ENCODE results near the gene HIBCH.
"Not testable (repeated sequence)": the region's sequence is repeated elsewhere in the genome, so short reads cannot be mapped to it uniquely, and the experiment has no call there.

HIBCH gene

GRCh38 chr2:190254063-190254850, 65.4 kb downstream of the HIBCH start:
- in situ Hi-C loops (cut with MboI; ENCODE audit: low pct_unique_long_range_greater_than_20kb, low sequenced_read_pairs, unreplicated experiment): no loop called here
- TF ChIP-seq CTCF (IDR thresholded peaks at IDR 0.05; ENCODE audit: extremely low read depth, insufficient read depth, missing control alignments): no peak
- DNase-seq (ENCODE audit: low spot score): no peak

- no peak for DNase-seq (ENCODE audit: low spot score)
- in situ Hi-C loops (cut with MboI; ENCODE audit: low pct_unique_long_range_greater_than_20kb, low sequenced_read_pairs, unreplicated experiment): no loop called here
- no peak for TF ChIP-seq CTCF (IDR thresholded peaks at IDR 0.05; ENCODE audit: extremely low read depth, insufficient read depth, missing control alignments)
Observed at GRCh38 chr2:190250421-190250820, 69.2 kb downstream of the HIBCH start.

GRCh38 chr2:190235551-190236075, 84.0 kb downstream of the HIBCH start:
- TF ChIP-seq CTCF (IDR thresholded peaks at IDR 0.05; ENCODE audit: extremely low read depth, insufficient read depth, missing control alignments): no peak
- in situ Hi-C loops (cut with MboI; ENCODE audit: low pct_unique_long_range_greater_than_20kb, low sequenced_read_pairs, unreplicated experiment): no loop called here
- DNase-seq (ENCODE audit: low spot score): no peak

- DNase-seq (ENCODE audit: low spot score): no peak
- in situ Hi-C loops (cut with MboI; ENCODE audit: low pct_unique_long_range_greater_than_20kb, low sequenced_read_pairs, unreplicated experiment): no loop called here
- no peak for TF ChIP-seq CTCF (IDR thresholded peaks at IDR 0.05; ENCODE audit: extremely low read depth, insufficient read depth, missing control alignments)
Observed at GRCh38 chr2:190235101-190235500, 84.5 kb downstream of the HIBCH start.

- in situ Hi-C loops (cut with MboI; ENCODE audit: low pct_unique_long_range_greater_than_20kb, low sequenced_read_pairs, unreplicated experiment); DNase-seq (ENCODE audit: low spot score): not testable (repeated sequence)
Observed at GRCh38 chr2:190223989-190224388, 95.6 kb downstream of the HIBCH start.

GRCh38 chr2:190222745-190223144, 96.9 kb downstream of the HIBCH start:
- DNase-seq (ENCODE audit: low spot score); in situ Hi-C loops (cut with MboI; ENCODE audit: low pct_unique_long_range_greater_than_20kb, low sequenced_read_pairs, unreplicated experiment): not testable (repeated sequence)

- no peak for TF ChIP-seq CTCF (IDR thresholded peaks at IDR 0.05; ENCODE audit: extremely low read depth, insufficient read depth, missing control alignments)
- in situ Hi-C loops (cut with MboI; ENCODE audit: low pct_unique_long_range_greater_than_20kb, low sequenced_read_pairs, unreplicated experiment): no loop called here
- DNase-seq (ENCODE audit: low spot score): no peak
Observed at GRCh38 chr2:190221429-190221828, 98.2 kb downstream of the HIBCH start.

All from GM13977 (cell line).